Retinal pigment epithelial cell (primary cell): ENCODE data around the gene SOBP.
"Not testable (repeated sequence)": the region's sequence is repeated elsewhere in the genome, so short reads cannot be mapped to it uniquely, and the experiment has no call there.

Experiments used
- DNase-seq: peaks from one replicate; pipeline ENCODE4 v3.0.0-alpha.2; 2010; ENCODE audit warnings: low read depth
- H3K4me3 ChIP-seq: 2 replicates; pipeline ENCODE4 v1.5.1; 2011; ENCODE audit warnings: mild to moderate bottlenecking, low read length, control low read depth, moderate library complexity
- CTCF ChIP-seq: conservative IDR thresholded peaks from 2 replicates; pipeline ENCODE4 v1.5.1; 2011; ENCODE audit warnings: low read depth, low read length, control low read depth, inconsistent platforms

SOBP gene

GRCh38 chr6:107515955-107516354 lies 26.0 kb downstream of the SOBP start:
- H3K4me3 ChIP-seq, result no peak overlapping the region
- no peak for DNase-seq
- no peak for TF ChIP-seq CTCF

- DNase-seq, result no peak
- TF ChIP-seq CTCF, result no peak
- no peak overlapping the region for H3K4me3 ChIP-seq
Observed at GRCh38 chr6:107517274-107517673, 27.4 kb downstream of the SOBP start.

- DNase-seq, H3K4me3 ChIP-seq: not testable (repeated sequence)
Observed at GRCh38 chr6:107519224-107519623, 29.3 kb downstream of the SOBP start.

- not testable (repeated sequence) for H3K4me3 ChIP-seq, DNase-seq
Observed at GRCh38 chr6:107520706-107521105, 30.8 kb downstream of the SOBP start.

- no peak for DNase-seq
- no peak for TF ChIP-seq CTCF
- H3K4me3 ChIP-seq, result no peak overlapping the region
Observed at GRCh38 chr6:107523054-107523791, 33.3 kb downstream of the SOBP start.

- no peak for TF ChIP-seq CTCF
- no peak for DNase-seq
- H3K4me3 ChIP-seq, result no peak overlapping the region
Observed at GRCh38 chr6:107523794-107524193, 33.9 kb downstream of the SOBP start.

- H3K4me3 ChIP-seq, result no peak overlapping the region
- no peak for DNase-seq
- TF ChIP-seq CTCF, result no peak
Observed at GRCh38 chr6:107524626-107525025, 34.7 kb downstream of the SOBP start.

- no peak for DNase-seq
- no peak for TF ChIP-seq CTCF
- H3K4me3 ChIP-seq, result no peak overlapping the region
Observed at GRCh38 chr6:107531868-107532267, 42.0 kb downstream of the SOBP start.
